A673 (cell line): ENCODE data around the gene GGA1. TPM values are rescaled to one million over a fixed set of nuclear protein-coding genes. Genes with fewer than 3 reads are reported as not detected.

Source experiments
- BruUV-seq: library from RNA; stranded (reverse); fragments of 400-500 nt; replicated peaks from 2 replicates; lab custom pipeline; 2021; lab: Mats Ljungman, UMichigan
- CTCF ChIA-PET: fragments of 300-600 bp; sonication (Branson Sonifier 250); formaldehyde crosslinking; loops from one replicate; lab custom pipeline; 2022; ENCODE audit warnings: antibody characterized with exemption; lab: Charles Lee
- POLR2A ChIA-PET: fragments of 300-600 bp; sonication (Branson Sonifier 250); formaldehyde crosslinking; loops from one replicate; lab custom pipeline; 2022; ENCODE audit warnings: antibody characterized with exemption; ENCODE audit not compliant: low non-redundant PET; lab: Charles Lee
- DNase-seq: peaks from one replicate; pipeline ENCODE4 v3.0.0-alpha.2; 2015; ENCODE audit warnings: low spot score
- H3K27ac ChIP-seq: fragments of 200-600 bp; sonication (generic); 2 replicates; pipeline ENCODE4 v1.5.1; 2016; ENCODE audit warnings: mixed run types, low read depth, mild to moderate bottlenecking, mixed read lengths, antibody characterized with exemption, low read length; ENCODE audit not compliant: poor library complexity, severe bottlenecking
- H3K27me3 ChIP-seq: fragments of 200-600 bp; sonication (generic); replicated peaks from 2 replicates; pipeline ENCODE4 v1.6.1; 2017; ENCODE audit warnings: mixed run types, low read depth, mild to moderate bottlenecking, mixed read lengths, antibody characterized with exemption, low read length; ENCODE audit not compliant: insufficient read depth, poor library complexity
- H3K36me3 ChIP-seq: fragments of 200-600 bp; sonication (generic); 2 replicates; pipeline ENCODE4 v1.6.1; 2016; ENCODE audit warnings: mixed run types, mild to moderate bottlenecking, mixed read lengths, antibody characterized with exemption, low read length; ENCODE audit not compliant: insufficient read depth, poor library complexity, severe bottlenecking
- H3K4me1 ChIP-seq: fragments of 200-600 bp; sonication (generic); 2 replicates; pipeline ENCODE4 v1.6.1; 2017; ENCODE audit warnings: mixed run types, mild to moderate bottlenecking, mixed read lengths, antibody characterized with exemption, low read length; ENCODE audit not compliant: insufficient read depth, poor library complexity, severe bottlenecking
- H3K4me3 ChIP-seq: fragments of 200-600 bp; sonication (generic); 2 replicates; pipeline ENCODE4 v1.5.1; 2016; ENCODE audit warnings: low read depth, mixed run types, mild to moderate bottlenecking, mixed read lengths, low read length; ENCODE audit not compliant: poor library complexity, severe bottlenecking
- H3K9me3 ChIP-seq: fragments of 200-600 bp; sonication (generic); 2 replicates; pipeline ENCODE4 v1.6.1; 2016; ENCODE audit warnings: mixed run types, low read depth, mild to moderate bottlenecking, mixed read lengths, antibody characterized with exemption, low read length; ENCODE audit not compliant: poor library complexity, severe bottlenecking
- EZH2 ChIP-seq: fragments of 200-600 bp; sonication (generic); IDR thresholded peaks from 2 replicates; pipeline ENCODE4 v1.6.1; 2017; ENCODE audit warnings: borderline replicate concordance, low read depth, mild to moderate bottlenecking, mixed read lengths, antibody characterized with exemption, low read length; ENCODE audit not compliant: poor library complexity, severe bottlenecking
- intact Hi-C: fragments of 100-400 bp; cut with micrococcal nuclease; formaldehyde crosslinking; loops from one replicate; pipeline ENCODE4 v1.10.0; 2022; ENCODE audit not compliant: unreplicated experiment
- total RNA-seq: library from RNA; stranded (reverse); gene quantifications from 2 replicates; pipeline ENCODE4 v1.2.3, GENCODE V29; 2021
- TF ChIP-seq, protein P1 (sequence below): fragments of 300-800, 200-600 bp; sonication (generic); conservative IDR thresholded peaks from 2 replicates; pipeline ENCODE4 v1.5.1; 2017; ENCODE audit warnings: low read depth, mild to moderate bottlenecking, antibody characterized with exemption, low read length, moderate library complexity, mixed read lengths

GGA1 gene
- total RNA-seq, 1 experiment from 2014 or later: 74.6 TPM

DNA sequence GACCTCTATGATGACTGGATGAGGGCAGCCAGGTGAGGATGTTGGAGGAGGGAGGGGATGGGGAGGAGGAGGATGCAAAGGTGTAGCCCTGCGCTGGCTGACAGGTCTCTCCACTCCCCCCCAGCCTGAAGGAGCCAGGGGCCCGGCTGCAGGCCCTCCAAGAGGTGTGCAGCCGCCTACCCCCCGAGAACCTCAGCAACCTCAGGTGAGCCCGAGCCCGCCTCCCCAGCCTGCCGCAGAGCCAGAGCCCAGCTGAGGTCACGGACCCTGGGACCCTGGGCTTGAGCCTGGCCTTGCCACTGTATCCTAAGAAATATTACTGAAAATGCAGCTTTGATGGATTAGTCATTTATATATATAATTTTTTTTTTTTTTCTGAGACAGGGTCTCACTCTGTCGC is 38.7 kb downstream of the GGA1 start:
- Histone ChIP-seq H3K4me1 (peaks cover 13% of the 10 kb centered on the region), H3K4me3 (no peak overlapping the region), H3K36me3 (peaks cover 3% of the 10 kb centered on the region), H3K27ac (no peak overlapping the region), H3K27me3 (no peaks in the 10 kb centered on the region), H3K9me3 (no peaks in the 10 kb centered on the region)
- ChIA-PET CTCF (no interaction called here), POLR2A (interaction anchor here (0.7 kb wide), 1 partner anchor 8 kb away, joined by 9 read pairs; no protein-coding TSS in a partner anchor)
- no TSS peak for BruUV-seq
- DNase-seq: no peak
- TF ChIP-seq EZH2: no peak
- TF ChIP-seq, protein P1, sequence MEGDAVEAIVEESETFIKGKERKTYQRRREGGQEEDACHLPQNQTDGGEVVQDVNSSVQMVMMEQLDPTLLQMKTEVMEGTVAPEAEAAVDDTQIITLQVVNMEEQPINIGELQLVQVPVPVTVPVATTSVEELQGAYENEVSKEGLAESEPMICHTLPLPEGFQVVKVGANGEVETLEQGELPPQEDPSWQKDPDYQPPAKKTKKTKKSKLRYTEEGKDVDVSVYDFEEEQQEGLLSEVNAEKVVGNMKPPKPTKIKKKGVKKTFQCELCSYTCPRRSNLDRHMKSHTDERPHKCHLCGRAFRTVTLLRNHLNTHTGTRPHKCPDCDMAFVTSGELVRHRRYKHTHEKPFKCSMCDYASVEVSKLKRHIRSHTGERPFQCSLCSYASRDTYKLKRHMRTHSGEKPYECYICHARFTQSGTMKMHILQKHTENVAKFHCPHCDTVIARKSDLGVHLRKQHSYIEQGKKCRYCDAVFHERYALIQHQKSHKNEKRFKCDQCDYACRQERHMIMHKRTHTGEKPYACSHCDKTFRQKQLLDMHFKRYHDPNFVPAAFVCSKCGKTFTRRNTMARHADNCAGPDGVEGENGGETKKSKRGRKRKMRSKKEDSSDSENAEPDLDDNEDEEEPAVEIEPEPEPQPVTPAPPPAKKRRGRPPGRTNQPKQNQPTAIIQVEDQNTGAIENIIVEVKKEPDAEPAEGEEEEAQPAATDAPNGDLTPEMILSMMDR: no peak
- intact Hi-C loops: no loop called here

DNA sequence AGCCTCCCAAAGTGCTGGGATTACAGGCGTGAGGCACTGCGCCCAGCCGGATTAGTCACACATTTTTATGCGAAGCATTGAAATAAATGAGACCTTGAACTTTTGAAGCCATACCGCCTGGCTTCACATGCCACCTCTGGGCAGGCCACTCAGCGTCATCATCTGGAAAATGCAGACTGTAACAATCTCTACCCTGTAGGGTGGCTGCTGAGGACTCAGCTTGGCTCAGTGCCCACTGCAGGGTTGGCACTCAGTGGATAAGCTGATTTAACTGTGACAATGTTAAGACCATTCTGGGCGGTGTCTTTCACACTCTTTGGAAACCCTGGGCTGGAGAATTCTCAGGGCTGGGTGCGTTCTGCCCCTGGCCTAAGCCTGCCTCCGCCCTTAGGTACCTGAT is 39.3 kb downstream of the GGA1 start:
- CTCF ChIA-PET: no interaction called here
- BruUV-seq: no TSS peak

DNA sequence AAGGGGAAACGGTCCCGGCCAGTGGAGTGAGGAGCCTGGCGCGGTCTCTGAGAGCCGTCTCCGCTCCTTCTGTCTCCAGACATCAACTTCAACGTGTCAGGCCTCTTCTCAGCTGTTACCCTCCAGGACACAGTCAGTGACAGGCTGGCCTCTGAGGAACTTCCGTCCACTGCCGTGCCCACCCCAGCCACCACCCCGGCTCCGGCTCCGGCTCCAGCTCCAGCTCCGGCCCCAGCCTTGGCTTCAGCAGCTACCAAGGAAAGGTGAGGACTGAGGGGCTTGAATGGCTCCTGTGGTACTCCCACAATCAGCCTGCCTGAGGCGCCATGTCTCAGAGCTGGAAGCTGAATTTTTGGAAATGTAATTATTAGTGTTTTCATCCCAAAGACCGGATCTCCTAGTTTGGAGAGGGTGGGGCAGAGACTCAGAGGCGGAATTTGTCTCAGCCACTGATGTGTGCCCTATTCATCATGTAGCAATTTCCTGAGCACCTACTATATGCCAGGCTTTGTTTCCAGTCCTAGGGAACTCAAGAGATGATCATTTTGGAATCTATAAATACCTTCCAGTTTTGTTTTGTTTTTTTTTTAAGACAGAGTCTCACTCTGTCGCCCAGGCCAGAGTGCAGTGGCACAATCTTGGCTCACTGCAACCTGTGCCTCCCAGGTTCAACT is 42.0 kb downstream of the GGA1 start:
- peaks cover 13% of the 10 kb centered on the region for H3K4me1 ChIP-seq
- BruUV-seq: no TSS peak
- POLR2A ChIA-PET: interaction anchor here (0.6 kb wide), 1 partner anchor 17 kb away, joined by 12 read pairs; no protein-coding TSS in a partner anchor
- no peak overlapping the region for H3K27ac ChIP-seq
- intact Hi-C loops: no loop called here
- TF ChIP-seq EZH2: no peak
- TF ChIP-seq, protein P1: no peak
- H3K36me3 ChIP-seq: peaks cover 3% of the 10 kb centered on the region
- H3K9me3 ChIP-seq: no peaks in the 10 kb centered on the region
- H3K4me3 ChIP-seq: no peak overlapping the region
- no peaks in the 10 kb centered on the region for H3K27me3 ChIP-seq
- DNase-seq: no peak
- CTCF ChIA-PET: no interaction called here

More for the DNA sequence above, 39.3 kb downstream of the GGA1 start:
- Histone ChIP-seq H3K36me3 (peaks cover 3% of the 10 kb centered on the region), H3K27me3 (no peaks in the 10 kb centered on the region), H3K27ac (peak overlapping the region; percentile 50), H3K4me1 (peaks cover 13% of the 10 kb centered on the region), H3K9me3 (no peaks in the 10 kb centered on the region), H3K4me3 (no peak overlapping the region)
- TF ChIP-seq, protein P1: no peak
- no peak for TF ChIP-seq EZH2
- POLR2A ChIA-PET: interaction anchor here (0.5 to 0.7 kb wide), 2 partner anchors 7 to 31 kb away, joined by 8 to 9 read pairs; no protein-coding TSS in a partner anchor
- peak; percentile 91 for DNase-seq
- intact Hi-C loops: no loop called here
